ENCODE measurements around the gene SORCS2. TPM values are rescaled to one million over a fixed set of nuclear protein-coding genes. Genes with fewer than 3 reads are reported as not detected.

SORCS2 gene
- total and polyA plus RNA-seq, 2 of the 4 experiments (the other 2 are of a cell fraction): 0.36 to 0.62 TPM

DNA sequence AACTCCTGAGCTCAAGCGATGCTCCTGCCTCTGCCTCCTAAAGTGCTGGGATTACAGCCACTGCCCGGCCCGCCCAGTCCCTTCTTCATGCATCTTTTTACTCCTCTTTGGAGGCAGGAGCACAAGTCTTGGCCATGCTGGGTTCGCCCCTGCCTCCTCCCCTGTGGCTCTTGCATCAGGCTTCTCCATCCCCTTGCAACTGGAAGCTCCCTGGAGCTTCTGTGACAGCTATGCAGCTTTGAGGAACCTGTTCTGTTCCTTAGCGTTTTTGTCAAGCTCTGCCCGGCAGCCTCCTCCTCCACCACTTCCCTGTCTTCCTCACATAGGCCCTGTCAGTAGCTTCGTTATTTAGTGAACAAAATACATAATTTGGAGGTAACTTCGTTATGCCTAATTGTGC is 168.5 kb downstream of the SORCS2 start:
- Histone ChIP-seq H2AK9ac (replicated peaks; ENCODE audit: low read depth, low read length, poor library complexity) (no peak overlapping the region), H2BK20ac (ENCODE audit: low read depth, low read length) (no peak overlapping the region), H4K91ac (ENCODE audit: insufficient read depth, low read depth, low read length) (no peak overlapping the region), H3K36me3 (ENCODE audit: control insufficient read depth, insufficient read depth, low read length) (no peaks in the 10 kb centered on the region), H3K9me3 (ENCODE audit: control insufficient read depth, insufficient read depth, low read length) (no peaks in the 10 kb centered on the region), H4K20me1 (ENCODE audit: insufficient read depth, low read length) (no peaks in the 10 kb centered on the region; the same call in 1 of the 2 replicates), H3K4me1 (ENCODE audit: control insufficient read depth, insufficient read depth, low read length) (0 out of 2 replicates have a peak, but pooled peaks cover 2% of the 10 kb centered on the region), H4K5ac (ENCODE audit: low read depth, low read length) (no peak overlapping the region), H3K9me1 (ENCODE audit: insufficient read depth, low read length) (no peaks in the 10 kb centered on the region), H2AFZ (replicated peaks; ENCODE audit: low read length, poor library complexity) (no peak overlapping the region), H3K79me1 (ENCODE audit: low read depth in 1 of 2, low read length in 2 of 2) (no peaks in the 10 kb centered on the region), H3K4me3 (ENCODE audit: insufficient read depth, low read depth, low read length) (no peak overlapping the region), H2AK5ac (ENCODE audit: low read depth, low read length) (no peak overlapping the region), H3K9ac (ENCODE audit: low read depth, low read length) (no peak overlapping the region), H3K23ac (ENCODE audit: low read depth, low read length) (no peak overlapping the region), H2BK5ac (ENCODE audit: low read depth, low read length, poor library complexity, severe bottlenecking) (no peak overlapping the region), H3K56ac (ENCODE audit: extremely low read depth, insufficient read depth, low read length) (no peak overlapping the region), H4K8ac (ENCODE audit: low read depth in 2 of 2, low read length in 2 of 2) (no peak overlapping the region), H2BK15ac (ENCODE audit: low read depth, low read length) (no peak overlapping the region), H3K4me2 (ENCODE audit: low read depth, low read length) (no peak overlapping the region), H3K4ac (ENCODE audit: low read depth, low read length) (no peak overlapping the region), H3K27me3 (ENCODE audit: control insufficient read depth, insufficient read depth, low read length) (peaks cover 34% of the 10 kb centered on the region), H3K27ac (ENCODE audit: insufficient read depth, low read length) (no peak overlapping the region), H2BK120ac (ENCODE audit: low read depth, low read length) (no peak overlapping the region), H3K14ac (replicated peaks; ENCODE audit: low read depth, low read length) (no peak overlapping the region), H3K18ac (ENCODE audit: low read depth, low read length) (no peak overlapping the region)
- CTCF ChIA-PET: no interaction called here
- POLR2A ChIA-PET (ENCODE audit: unreplicated experiment): no interaction called here
- 65% methylated on average over 4 of the region's 8 CpGs; no CpG with 5 or more reads in 1 of the 2 experiments for WGBS, 2 experiments (ENCODE audit: extremely low coverage in 2 of 2, insufficient read length in 1 of 2)
- BruUV-seq (replicated peaks): no TSS peak
- DNase-seq (no peak), ATAC-seq (ENCODE audit: low read depth) (no peak)
- in situ Hi-C loops (cut with MboI; ENCODE audit: low sequenced_read_pairs) (no loop called here), dilution Hi-C loops (cut with HindIII; ENCODE audit: low sequenced_read_pairs, unreplicated experiment) (no loop called here), intact Hi-C loops (cut with micrococcal nuclease) (no loop called here)
- TF ChIP-seq CEBPB (IDR thresholded peaks at IDR 0.05; ENCODE audit: low read depth, low read length): no peak
- no peak for TF ChIP-seq POLR2A (IDR thresholded peaks at IDR 0.05; ENCODE audit: low read depth, low read length)
- TF ChIP-seq, protein P1, sequence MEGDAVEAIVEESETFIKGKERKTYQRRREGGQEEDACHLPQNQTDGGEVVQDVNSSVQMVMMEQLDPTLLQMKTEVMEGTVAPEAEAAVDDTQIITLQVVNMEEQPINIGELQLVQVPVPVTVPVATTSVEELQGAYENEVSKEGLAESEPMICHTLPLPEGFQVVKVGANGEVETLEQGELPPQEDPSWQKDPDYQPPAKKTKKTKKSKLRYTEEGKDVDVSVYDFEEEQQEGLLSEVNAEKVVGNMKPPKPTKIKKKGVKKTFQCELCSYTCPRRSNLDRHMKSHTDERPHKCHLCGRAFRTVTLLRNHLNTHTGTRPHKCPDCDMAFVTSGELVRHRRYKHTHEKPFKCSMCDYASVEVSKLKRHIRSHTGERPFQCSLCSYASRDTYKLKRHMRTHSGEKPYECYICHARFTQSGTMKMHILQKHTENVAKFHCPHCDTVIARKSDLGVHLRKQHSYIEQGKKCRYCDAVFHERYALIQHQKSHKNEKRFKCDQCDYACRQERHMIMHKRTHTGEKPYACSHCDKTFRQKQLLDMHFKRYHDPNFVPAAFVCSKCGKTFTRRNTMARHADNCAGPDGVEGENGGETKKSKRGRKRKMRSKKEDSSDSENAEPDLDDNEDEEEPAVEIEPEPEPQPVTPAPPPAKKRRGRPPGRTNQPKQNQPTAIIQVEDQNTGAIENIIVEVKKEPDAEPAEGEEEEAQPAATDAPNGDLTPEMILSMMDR (conservative IDR thresholded peaks at IDR 0.05; ENCODE audit: low read depth, low read length): no peak
- no peak for TF ChIP-seq SMC3 (IDR thresholded peaks at IDR 0.05; ENCODE audit: low read depth, low read length)
- no peak for TF ChIP-seq CHD1 (IDR thresholded peaks at IDR 0.05; ENCODE audit: low read depth, low read length)
- no peak for TF ChIP-seq RCOR1 (IDR thresholded peaks at IDR 0.05; ENCODE audit: insufficient replicate concordance, low read length)
- TF ChIP-seq MAZ (IDR thresholded peaks at IDR 0.05; ENCODE audit: borderline replicate concordance, low read depth, low read length): no peak
- TF ChIP-seq NFE2L2 (IDR thresholded peaks at IDR 0.05; ENCODE audit: low read depth, low read length): no peak
- TF ChIP-seq MAFK (IDR thresholded peaks at IDR 0.05; ENCODE audit: low read depth, low read length): no peak
- TF ChIP-seq, protein P2, sequence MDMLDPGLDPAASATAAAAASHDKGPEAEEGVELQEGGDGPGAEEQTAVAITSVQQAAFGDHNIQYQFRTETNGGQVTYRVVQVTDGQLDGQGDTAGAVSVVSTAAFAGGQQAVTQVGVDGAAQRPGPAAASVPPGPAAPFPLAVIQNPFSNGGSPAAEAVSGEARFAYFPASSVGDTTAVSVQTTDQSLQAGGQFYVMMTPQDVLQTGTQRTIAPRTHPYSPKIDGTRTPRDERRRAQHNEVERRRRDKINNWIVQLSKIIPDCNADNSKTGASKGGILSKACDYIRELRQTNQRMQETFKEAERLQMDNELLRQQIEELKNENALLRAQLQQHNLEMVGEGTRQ (IDR thresholded peaks at IDR 0.05; ENCODE audit: low read depth, low read length): no peak
- TF ChIP-seq BHLHE40 (IDR thresholded peaks at IDR 0.05; ENCODE audit: low read depth, low read length): no peak
- no peak for TF ChIP-seq RFX5 (IDR thresholded peaks at IDR 0.05; ENCODE audit: low read depth, low read length)
- TF ChIP-seq, protein P3, sequence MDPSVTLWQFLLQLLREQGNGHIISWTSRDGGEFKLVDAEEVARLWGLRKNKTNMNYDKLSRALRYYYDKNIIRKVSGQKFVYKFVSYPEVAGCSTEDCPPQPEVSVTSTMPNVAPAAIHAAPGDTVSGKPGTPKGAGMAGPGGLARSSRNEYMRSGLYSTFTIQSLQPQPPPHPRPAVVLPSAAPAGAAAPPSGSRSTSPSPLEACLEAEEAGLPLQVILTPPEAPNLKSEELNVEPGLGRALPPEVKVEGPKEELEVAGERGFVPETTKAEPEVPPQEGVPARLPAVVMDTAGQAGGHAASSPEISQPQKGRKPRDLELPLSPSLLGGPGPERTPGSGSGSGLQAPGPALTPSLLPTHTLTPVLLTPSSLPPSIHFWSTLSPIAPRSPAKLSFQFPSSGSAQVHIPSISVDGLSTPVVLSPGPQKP (IDR thresholded peaks at IDR 0.05; ENCODE audit: borderline replicate concordance, low read depth, low read length): no peak
- TF ChIP-seq MXI1 (IDR thresholded peaks at IDR 0.05; ENCODE audit: borderline replicate concordance, low read depth, low read length): no peak
- no peak for TF ChIP-seq FOS (IDR thresholded peaks at IDR 0.05; ENCODE audit: low read depth, low read length)
- TF ChIP-seq RAD21 (IDR thresholded peaks at IDR 0.05; ENCODE audit: low read length): no peak
